Bronchial epithelial cell (primary cell): Measurements from ENCODE around the gene ARL6IP4. TPM values are rescaled to one million over a fixed set of nuclear protein-coding genes. Genes with fewer than 3 reads are reported as not detected.

ENCODE experiments used
- DNase-seq: peaks from one replicate; pipeline ENCODE4 v3.0.0-alpha.2; 2010; ENCODE audit warnings: low read depth
- FAIRE-seq: peaks from 2 replicates; lab custom pipeline; 2011; peaks lifted over from hg19 to GRCh38; lab: Jason Lieb, UNC
- H3K27me3 ChIP-seq: 2 replicates; pipeline ENCODE4 v1.5.1; 2011; ENCODE audit warnings: low read length; ENCODE audit not compliant: control insufficient read depth, insufficient read depth
- H3K36me3 ChIP-seq: 2 replicates; pipeline ENCODE4 v1.5.1; 2011; ENCODE audit warnings: low read length; ENCODE audit not compliant: control insufficient read depth, insufficient read depth
- H3K4me3 ChIP-seq: 2 replicates; pipeline ENCODE4 v1.5.1; 2011; ENCODE audit warnings: mild to moderate bottlenecking, low read depth, low read length, control low read depth
- total RNA-seq: library from RNA; depleted of rRNA; stranded (reverse); fragments of >200 nt; gene quantifications from 2 replicates; pipeline ENCODE4 v1.2.1, GENCODE V29; 2014
- TF ChIP-seq, protein P1 (sequence below): IDR thresholded peaks from 2 replicates; pipeline ENCODE4 v1.5.1; 2011; ENCODE audit warnings: mild to moderate bottlenecking, moderate library complexity, low read length, control low read depth, inconsistent platforms; ENCODE audit not compliant: insufficient read depth, severe bottlenecking

The ARL6IP4 gene
- total RNA-seq, 1 donor from 2014 or later, result 158 TPM

DNA sequence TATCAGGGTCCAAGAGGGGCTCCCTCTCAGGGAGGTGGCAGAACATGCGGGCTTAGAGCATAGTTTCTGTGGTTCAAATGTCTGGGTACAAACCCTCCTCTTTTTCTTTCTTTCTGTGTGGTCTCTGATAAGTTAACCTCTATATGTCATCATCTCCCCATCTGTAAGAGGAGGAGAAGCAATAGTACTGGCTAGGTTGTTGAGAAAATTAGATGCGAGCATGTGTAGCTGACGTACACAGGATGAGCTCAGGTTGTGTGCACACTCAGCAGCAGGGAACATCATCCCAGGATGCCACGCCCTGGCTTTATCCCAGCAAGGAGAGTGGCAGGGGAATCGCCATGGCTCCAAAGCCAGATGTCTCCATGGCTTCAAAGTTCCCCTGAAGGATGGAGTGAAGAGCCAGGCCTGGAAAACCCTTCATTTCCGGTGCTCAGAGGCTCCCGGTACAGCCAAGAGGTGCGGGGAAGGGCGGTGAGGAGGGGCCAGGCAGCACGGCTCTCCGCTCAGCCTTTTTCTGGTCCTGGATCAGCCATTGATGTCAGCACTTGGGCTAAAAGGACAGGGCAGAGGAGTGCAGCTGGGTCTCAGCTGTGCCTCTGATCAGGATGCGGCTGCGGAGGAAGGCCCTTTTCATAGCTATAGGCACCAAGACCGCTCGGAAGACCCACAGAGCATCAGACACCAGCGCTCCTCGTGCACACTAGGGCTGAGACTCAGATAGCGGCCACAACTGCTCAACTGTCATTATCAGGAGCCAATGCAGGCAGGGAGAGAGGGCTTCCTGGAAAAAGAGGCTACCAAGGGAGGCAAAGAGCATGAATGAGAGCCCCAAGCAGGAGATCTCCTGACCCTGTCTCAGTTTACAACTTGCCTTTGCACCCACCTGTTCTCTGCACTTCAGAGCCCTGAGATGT, 41.5 kb downstream of the ARL6IP4 start:
- DNase-seq, result no peak
- TF ChIP-seq, protein P1, sequence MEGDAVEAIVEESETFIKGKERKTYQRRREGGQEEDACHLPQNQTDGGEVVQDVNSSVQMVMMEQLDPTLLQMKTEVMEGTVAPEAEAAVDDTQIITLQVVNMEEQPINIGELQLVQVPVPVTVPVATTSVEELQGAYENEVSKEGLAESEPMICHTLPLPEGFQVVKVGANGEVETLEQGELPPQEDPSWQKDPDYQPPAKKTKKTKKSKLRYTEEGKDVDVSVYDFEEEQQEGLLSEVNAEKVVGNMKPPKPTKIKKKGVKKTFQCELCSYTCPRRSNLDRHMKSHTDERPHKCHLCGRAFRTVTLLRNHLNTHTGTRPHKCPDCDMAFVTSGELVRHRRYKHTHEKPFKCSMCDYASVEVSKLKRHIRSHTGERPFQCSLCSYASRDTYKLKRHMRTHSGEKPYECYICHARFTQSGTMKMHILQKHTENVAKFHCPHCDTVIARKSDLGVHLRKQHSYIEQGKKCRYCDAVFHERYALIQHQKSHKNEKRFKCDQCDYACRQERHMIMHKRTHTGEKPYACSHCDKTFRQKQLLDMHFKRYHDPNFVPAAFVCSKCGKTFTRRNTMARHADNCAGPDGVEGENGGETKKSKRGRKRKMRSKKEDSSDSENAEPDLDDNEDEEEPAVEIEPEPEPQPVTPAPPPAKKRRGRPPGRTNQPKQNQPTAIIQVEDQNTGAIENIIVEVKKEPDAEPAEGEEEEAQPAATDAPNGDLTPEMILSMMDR, result no peak
- peak; percentile 81 for FAIRE-seq
- H3K36me3 ChIP-seq, result no peaks in the 10 kb centered on the region
- H3K4me3 ChIP-seq, result no peak overlapping the region
- no peaks in the 10 kb centered on the region for H3K27me3 ChIP-seq

DNA sequence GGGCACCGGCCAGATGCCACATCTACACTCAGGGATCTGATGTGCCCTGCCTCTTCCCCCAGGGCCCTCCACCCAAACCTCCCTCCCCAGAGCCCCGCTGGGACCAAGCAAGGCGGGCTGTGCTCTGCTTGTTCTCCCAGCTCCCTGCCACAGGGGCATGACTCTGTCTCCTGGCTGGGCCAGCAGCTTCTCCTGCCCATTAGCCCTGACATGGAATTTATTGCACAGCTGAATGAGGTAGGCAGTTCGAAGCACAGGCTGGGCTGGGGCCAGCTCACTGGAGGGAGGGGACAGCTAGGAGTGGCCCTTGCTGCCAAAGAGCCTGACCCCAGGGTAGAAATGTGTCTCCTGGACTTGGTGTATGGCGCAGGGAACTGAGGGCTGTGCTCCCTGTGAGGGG, 42.4 kb downstream of the ARL6IP4 start:
- no peaks in the 10 kb centered on the region for H3K36me3 ChIP-seq
- FAIRE-seq, result no peak
- TF ChIP-seq, protein P1, result no peak

DNA sequence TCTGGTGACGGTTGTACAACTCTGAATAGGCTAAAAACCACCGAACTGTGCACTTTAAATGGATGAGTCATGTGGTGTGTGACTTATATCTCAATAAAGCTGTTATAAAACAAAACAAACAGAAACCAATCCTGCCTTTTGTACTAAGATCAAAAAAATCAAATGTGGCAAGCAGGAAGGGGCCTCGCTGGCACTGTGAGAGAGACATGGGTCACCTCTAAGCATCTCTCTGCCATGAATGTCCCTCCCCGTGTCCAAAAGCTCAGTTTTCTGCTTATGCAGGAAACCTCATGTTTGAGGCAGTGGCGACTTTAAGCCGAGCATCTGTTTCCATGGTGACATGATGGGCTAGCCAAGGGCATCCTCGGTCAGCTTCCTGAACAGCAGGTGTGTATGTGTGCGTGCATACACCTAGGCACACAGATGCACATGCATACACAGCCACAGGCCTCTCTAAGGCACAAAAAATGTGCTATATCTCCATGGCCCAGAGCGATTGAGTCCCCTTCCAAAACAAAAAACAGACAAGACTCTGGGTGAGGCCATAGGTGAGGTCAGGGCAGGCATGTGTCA, 44.4 kb downstream of the ARL6IP4 start:
- FAIRE-seq, result no peak
- H3K36me3 ChIP-seq, result peaks cover 2% of the 10 kb centered on the region
- H3K4me3 ChIP-seq, result no peak overlapping the region
- TF ChIP-seq, protein P1, result no peak
- peak; percentile 50 for DNase-seq
- H3K27me3 ChIP-seq, result no peaks in the 10 kb centered on the region

More for the DNA sequence above, 42.4 kb downstream of the ARL6IP4 start:
- no peak for DNase-seq
- H3K4me3 ChIP-seq, result no peak overlapping the region
- H3K27me3 ChIP-seq, result no peaks in the 10 kb centered on the region

DNA sequence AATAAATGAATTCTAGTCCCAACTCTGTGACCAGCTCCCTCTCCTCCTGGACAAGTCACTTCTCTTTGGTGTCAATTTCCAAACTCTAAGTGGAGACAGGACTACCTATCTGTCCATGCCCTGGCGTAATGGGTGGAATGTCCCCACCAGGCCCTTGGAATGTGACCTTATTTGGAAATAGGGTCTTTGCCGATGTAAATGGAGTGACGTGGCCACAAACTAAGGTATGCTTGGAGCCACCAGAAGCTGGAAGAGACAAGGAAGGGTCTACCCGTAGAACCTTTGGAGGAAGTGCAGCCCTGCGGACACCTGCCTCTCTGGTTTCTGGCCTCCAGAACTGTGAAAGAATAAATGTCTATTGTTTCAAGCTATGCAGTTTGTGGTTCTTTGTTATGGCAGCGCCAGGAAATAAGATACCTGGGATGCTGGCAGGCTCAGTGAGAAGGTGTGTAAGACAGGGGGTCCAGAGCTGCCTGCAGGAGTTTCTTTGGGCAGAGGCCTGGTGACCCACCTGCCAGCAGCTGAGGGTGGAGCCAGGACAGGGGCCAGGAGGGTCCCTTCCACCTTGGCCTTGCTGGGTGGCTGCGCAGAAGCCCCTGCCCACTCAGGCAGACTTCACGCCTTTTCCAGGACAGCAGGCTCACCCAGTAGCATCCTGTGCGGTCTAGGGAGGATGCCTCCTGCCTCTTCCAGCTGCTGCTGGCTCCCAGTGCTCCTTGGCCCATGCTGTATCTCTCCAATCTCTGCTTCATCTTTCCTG, 45.8 kb downstream of the ARL6IP4 start:
- TF ChIP-seq, protein P1, result no peak
- H3K4me3 ChIP-seq, result no peak overlapping the region

DNA sequence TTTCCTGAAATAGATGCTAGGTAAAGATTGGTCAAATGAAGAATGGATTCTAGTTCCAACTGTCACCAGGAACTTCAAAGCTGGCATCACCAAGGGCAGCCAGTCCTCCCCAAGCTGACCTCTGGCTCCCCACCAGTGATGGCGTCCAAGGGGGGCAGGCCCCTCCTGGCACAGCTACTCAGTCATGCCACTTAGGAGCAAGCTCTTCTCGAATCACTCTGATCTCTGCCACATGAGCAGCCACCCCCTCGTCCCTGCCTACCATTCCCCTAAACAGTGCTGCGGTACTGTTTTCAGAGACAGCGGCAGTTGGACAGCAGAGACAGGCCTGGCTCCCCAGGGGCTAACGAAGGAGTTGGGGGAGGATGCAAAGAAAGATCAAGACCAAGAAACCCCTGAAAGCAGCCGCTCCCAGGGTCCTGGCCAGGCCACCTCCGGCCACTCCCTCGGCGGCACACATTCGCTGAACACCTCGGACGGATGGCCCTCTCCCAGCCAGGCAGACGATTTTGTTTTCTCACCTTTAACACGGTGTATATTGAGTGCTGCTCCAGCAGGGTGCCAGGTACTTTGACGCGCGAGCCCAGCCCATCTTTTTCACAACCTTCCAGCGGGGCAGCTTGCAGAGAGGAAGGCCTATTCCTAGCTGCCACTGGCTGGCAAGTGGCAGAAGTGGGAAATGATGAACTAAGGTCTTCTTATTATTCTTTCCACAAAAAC, 47.4 kb downstream of the ARL6IP4 start:
- TF ChIP-seq, protein P1, result no peak
- peaks cover 3% of the 10 kb centered on the region for H3K36me3 ChIP-seq
- FAIRE-seq, result no peak

More for the DNA sequence above, 45.8 kb downstream of the ARL6IP4 start:
- no peak for DNase-seq
- no peak for FAIRE-seq
- no peaks in the 10 kb centered on the region for H3K27me3 ChIP-seq
- peaks cover 2% of the 10 kb centered on the region for H3K36me3 ChIP-seq

More for the DNA sequence above, 47.4 kb downstream of the ARL6IP4 start:
- no peak for DNase-seq
- Histone ChIP-seq H3K4me3 (no peak overlapping the region), H3K27me3 (no peaks in the 10 kb centered on the region)
